ENCODE results near the gene TGFB1.
"Not testable (repeated sequence)": the region's sequence is repeated elsewhere in the genome, so short reads cannot be mapped to it uniquely, and the experiment has no call there.

The TGFB1 gene

DNA sequence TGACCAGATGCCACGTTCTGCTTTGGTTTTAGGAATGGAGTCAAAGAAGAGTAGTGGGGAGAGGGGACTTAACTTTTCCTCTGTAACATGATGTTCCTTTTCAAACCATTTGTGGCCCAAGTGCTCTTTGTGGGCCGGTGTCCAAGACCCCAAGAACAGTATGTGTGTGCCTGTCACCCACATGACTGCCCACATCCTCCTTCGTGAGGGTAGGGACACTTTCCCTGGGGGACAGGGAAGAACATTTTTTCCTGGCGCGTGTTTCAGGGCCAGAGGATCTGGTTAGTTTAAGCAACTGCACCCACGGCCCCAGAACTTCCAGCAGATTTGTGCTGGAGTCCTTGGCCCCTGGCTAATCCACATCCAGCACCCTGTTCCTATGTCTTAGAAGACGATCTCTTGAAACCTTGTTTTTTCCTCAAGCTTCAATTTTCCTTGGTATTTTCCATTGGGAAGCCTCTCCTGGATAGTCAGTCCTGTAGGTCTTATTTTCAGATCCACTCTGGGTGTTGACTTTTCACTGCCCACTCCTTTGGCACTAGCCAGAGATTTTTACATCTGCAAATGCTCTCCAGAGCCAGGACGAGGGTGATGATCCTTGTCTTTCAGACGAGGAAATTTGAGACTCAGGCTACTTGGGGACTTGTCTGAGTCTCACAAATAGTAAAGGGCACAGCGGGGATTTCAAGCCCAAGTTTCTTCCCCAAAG is 54.5 kb downstream of the TGFB1 start:
- no peak for DNase-seq

DNA sequence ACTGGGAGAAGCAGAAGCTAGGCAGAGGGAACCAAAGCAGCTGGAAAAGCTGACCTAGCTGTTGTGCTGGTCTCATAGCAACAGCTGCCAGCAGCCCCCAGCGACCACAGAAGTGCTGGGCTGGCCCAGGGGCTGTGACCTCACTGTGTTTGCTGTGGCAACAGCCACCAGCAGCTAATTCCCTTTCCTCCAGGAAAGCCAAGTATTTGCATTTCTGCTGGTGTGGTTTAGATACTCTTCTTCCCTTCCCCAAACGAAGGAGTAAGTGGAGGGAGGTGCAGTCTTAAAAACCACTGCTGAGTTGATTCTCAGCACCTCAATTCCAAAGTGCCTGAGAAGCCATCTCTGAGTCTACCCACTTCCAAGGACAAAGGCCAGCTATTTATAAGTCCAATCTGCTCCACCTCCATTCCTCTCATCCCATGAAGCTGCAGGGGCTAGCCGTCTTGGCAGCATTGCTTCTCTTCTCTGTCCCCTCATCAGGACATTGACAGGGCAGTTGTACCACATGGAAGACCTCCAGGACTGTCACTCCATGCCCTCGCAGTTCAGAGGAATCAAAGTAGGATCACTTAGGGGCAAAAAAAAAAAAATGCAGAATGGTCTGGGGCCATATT is 55.3 kb downstream of the TGFB1 start:
- no peak for DNase-seq

DNA sequence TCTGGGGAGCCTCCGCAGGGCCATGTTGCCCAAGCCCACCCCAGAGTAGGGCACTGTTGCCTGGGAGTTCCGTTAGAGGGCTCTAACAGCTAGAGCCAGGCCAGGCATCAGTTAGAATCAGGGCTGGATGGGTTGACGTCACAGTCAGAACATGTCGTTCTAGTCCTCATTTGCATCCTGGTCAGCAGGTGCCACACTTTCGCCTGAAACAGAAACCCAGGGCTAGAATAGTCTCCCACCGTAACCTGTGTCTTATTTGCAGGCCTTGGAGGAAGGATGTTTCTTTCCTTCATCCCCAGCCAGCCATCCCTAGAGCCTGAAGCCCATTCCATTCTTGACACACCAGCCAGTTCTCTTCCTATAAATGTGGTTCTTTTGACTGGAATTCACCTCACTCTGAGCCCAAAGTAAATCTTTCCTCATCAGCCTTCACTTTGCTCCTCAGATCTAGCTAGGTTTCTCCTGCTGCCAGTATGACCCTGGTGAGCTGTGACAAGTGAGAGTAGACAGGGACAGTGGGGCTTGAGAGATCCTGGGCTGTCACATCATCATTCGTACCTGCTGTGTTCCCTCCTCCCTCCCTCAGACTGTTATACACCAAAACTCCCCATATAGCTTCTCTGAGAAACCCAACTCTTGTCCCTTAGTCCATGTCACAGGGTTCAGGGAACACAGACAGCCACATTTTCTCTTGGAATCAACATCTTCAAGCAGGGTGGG is 55.9 kb downstream of the TGFB1 start:
- no peak for DNase-seq

DNA sequence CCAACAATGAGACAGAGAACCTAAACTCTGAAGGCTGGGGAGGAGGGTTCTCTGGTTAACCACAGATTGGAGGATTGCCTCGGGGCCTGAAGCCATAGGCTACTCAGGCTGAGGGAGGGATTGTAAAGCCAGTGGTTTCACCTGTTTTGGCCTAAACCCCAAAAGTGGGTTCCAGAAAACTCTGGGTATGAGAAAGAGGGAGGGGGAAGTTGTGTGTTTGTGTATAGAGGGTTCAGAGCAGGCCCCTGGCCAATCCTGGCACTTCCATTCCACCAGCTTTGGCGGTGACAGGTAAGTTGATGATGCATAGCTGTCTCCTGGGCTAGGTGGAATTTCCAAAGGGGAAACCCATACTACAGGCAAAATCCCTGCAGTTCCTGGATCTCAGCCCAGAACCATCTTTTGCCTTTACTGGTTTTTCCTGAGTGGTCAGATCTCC is 57.3 kb downstream of the TGFB1 start:
- no peak for DNase-seq

DNA sequence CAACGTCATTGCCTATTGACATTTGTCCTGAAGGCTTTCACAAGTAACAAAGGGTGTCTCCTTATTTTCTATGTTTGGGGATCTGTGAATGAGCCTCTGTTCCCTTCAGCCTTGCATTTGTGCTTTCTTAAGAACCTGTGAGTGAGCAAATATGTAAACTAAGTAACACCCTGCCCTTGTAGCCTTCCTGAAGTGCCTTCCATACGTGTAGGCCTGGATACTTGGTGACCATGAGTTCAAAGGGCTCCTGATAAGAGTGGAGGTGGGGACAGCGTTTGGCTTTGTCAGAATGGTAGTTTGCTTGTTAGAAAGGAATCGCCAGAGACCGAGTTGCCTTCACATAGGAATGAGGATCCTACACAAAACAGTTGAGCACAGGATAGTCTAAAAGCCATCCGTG is 58.2 kb downstream of the TGFB1 start:
- no peak for DNase-seq

DNA sequence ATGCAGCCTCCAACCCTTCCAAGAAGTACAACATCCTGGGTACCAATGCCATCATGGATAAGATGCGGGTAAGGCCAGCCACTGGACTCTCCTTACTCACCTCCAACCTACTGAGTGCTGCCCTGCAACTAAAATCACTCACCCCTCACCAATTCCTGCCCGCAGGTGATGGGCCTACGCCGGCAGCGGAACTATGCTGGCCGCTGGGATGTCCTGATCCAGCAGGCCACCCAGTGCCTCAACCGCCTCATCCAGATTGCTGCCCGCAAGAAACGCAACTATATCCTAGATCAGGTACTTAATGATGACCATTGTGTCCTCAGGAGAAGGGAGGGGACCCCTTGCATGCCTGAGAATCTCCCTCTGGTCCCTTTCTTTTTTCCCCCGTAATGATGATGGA is 59.3 kb downstream of the TGFB1 start:
- no peak for DNase-seq

DNA sequence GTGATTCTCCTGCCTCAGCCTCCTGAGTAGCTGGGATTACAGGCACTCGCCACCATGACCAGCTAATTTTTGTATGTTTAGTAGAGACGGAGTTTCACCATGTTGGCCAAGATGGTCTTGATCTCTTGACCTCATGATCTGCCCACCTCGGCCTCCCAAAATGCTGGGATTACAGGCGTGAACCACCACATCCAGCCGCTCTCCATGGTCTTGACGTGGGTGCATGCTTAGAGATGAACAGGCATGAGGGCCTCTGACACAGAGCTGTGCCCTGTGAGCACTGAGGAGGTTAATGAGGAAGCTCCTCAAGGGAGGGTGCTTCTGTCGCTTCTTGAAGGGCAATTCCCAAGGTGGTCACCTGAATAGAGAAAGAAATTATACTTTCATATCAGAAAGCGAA is 63.9 kb downstream of the TGFB1 start:
- DNase-seq, result not testable (repeated sequence)

DNA sequence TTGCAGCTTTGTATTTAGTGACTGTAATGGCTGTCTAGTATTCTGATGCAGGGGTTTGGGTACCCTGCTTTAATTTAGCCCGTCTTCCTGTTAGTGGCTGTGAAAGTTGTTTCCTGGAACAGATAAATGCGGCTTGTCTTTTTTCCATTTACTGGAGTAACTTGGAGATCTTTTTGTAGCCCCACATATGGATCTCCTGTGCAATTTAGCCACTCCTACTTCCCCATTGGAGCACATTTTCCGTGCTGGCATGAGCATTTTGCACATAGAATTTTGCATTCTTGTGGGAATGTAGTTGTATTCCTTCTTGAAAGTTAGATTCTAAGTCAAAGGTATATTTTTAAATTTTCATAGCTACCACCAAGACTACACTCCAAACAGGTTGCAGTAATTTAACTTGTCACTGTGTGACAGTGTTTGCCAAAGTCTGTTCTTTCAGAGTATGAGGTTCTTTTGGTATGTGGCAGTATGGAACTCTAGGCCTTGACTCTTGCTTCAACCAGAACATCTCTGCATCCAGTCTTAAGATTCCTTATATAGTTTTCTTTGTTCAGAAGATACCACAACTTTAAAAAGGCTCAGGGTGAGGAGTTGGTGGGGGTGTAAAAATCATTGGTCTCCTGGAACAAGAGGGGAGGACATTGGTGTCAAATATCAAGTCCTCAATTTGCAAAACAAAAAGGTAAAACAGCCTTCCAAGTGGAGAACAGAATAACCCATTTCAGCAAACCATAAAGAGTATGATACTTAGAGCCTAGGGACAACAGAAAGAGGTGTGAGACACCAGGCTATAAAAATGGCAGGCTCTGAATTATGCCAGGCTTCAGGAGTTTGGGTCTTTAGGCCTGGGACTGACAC is 64.8 kb downstream of the TGFB1 start:
- DNase-seq, result no peak

Data from NCI-H69 (cell line).